ENCODE data around the gene IFNL4. TPM values are rescaled to one million over a fixed set of nuclear protein-coding genes. Genes with fewer than 3 reads are reported as not detected.

The IFNL4 gene
- total and polyA plus RNA-seq, 9 of the 15 experiments (the other 6 are each of a cell fraction or from before 2014, with no cell fraction given), result not detected

GRCh38 chr19:39232708-39233107, 15.9 kb downstream of the IFNL4 start:
- H3K9me1 ChIP-seq (ENCODE audit: control insufficient read depth, insufficient read depth, low read length), result no peaks in the 10 kb centered on the region
- H4K20me1 ChIP-seq (replicated peaks; ENCODE audit: control insufficient read depth, insufficient read depth, low read length), result no peaks in the 10 kb centered on the region
- no peaks in the 10 kb centered on the region for H3K9me3 ChIP-seq (replicated peaks; ENCODE audit: control insufficient read depth, insufficient read depth, low read depth, low read length)
- no TSS peak for BruUV-seq (replicated peaks)
- H3K4me2 ChIP-seq (ENCODE audit: insufficient read depth, low read length), result no peak overlapping the region
- 3% methylated on average over 5 of the region's 5 CpGs for WGBS (ENCODE audit: insufficient coverage, low coverage, missing lambda C conversion rate)
- ATAC-seq (no peak), FAIRE-seq (no peak), DNase-seq (ENCODE audit: extremely low read depth in 1 of 4, low spot score in 3 of 4) (no peak)
- H3K9ac ChIP-seq (ENCODE audit: insufficient read depth in 1 of 2, low read depth in 2 of 2, low read length in 2 of 2), result no peak overlapping the region
- no peak overlapping the region for H2AFZ ChIP-seq (ENCODE audit: low read depth, low read length)
- no peak overlapping the region for H3K27ac ChIP-seq (ENCODE audit: extremely low read depth, low read depth, low read length)
- TF ChIP-seq SMARCC2 (IDR thresholded peaks at IDR 0.05; ENCODE audit: low read depth) (no peak), ETV1 (tag; conservative IDR thresholded peaks at IDR 0.05; ENCODE audit: low read depth) (no peak), ZNF507 (tag; conservative IDR thresholded peaks at IDR 0.05) (no peak), KDM2B (CRISPR knock-in tag; IDR thresholded peaks at IDR 0.05) (no peak), NFE2 (IDR thresholded peaks at IDR 0.05; ENCODE audit: low read depth) (no peak)
- peaks cover 0 to 3% of the 10 kb centered on the region in 2 experiments; a peak in 3 of 5 replicates for H3K4me1 ChIP-seq (replicated peaks in 1 of 2; ENCODE audit: control insufficient read depth in 2 of 2, insufficient read depth in 2 of 2, low read length in 2 of 2)
- intact Hi-C loops (cut with micrococcal nuclease), result no loop called here
- H3K4me3 ChIP-seq, result no peak overlapping the region
- H3K36me3 ChIP-seq (ENCODE audit: control insufficient read depth, insufficient read depth, low read length), result no peaks in the 10 kb centered on the region
- peaks cover 0 to 10% of the 10 kb centered on the region in 2 experiments; a peak in 2 of 5 replicates for H3K27me3 ChIP-seq (ENCODE audit: control insufficient read depth in 2 of 2, insufficient read depth in 2 of 2, low read length in 2 of 2)
- in situ Hi-C loops (cut with MboI), result no loop called here
- CTCF ChIA-PET (ENCODE audit: low intra/inter-chr PET ratio), result no interaction called here
- no peaks in the 10 kb centered on the region for H3K79me2 ChIP-seq (ENCODE audit: control insufficient read depth, insufficient read depth, low read length)
- POLR2A ChIA-PET, result interaction anchor here (0.6 kb wide), 1 partner anchor 18 kb away, joined by 3 read pairs; no protein-coding TSS in a partner anchor

- Histone ChIP-seq H3K27me3 (ENCODE audit: control insufficient read depth in 2 of 2, insufficient read depth in 2 of 2, low read length in 2 of 2) (peaks cover 2 to 12% of the 10 kb centered on the region in 2 experiments; a peak in 4 of 5 replicates), H3K4me1 (replicated peaks in 1 of 2; ENCODE audit: control insufficient read depth in 2 of 2, insufficient read depth in 2 of 2, low read length in 2 of 2) (no peaks in the 10 kb centered on the region; a peak in 1 of 5 replicates), H4K20me1 (replicated peaks; ENCODE audit: control insufficient read depth, insufficient read depth, low read length) (no peaks in the 10 kb centered on the region), H3K4me3 (no peak overlapping the region), H3K9me3 (replicated peaks; ENCODE audit: control insufficient read depth, insufficient read depth, low read depth, low read length) (no peaks in the 10 kb centered on the region), H3K27ac (ENCODE audit: extremely low read depth, low read depth, low read length) (no peak overlapping the region), H3K9ac (ENCODE audit: insufficient read depth in 1 of 2, low read depth in 2 of 2, low read length in 2 of 2) (no peak overlapping the region), H2AFZ (ENCODE audit: low read depth, low read length) (no peak overlapping the region), H3K79me2 (ENCODE audit: control insufficient read depth, insufficient read depth, low read length) (no peaks in the 10 kb centered on the region), H3K4me2 (ENCODE audit: insufficient read depth, low read length) (no peak overlapping the region), H3K9me1 (ENCODE audit: control insufficient read depth, insufficient read depth, low read length) (no peaks in the 10 kb centered on the region), H3K36me3 (ENCODE audit: control insufficient read depth, insufficient read depth, low read length) (no peaks in the 10 kb centered on the region)
- ChIA-PET CTCF (ENCODE audit: low intra/inter-chr PET ratio) (no interaction called here), POLR2A (interaction anchor here (0.6 to 0.7 kb wide), 2 partner anchors 11 to 155 kb away, joined by 3 read pairs; no protein-coding TSS in a partner anchor)
- DNase-seq (ENCODE audit: extremely low read depth in 1 of 4, low spot score in 3 of 4) (no peak), FAIRE-seq (no peak), ATAC-seq (no peak)
- intact Hi-C loops (cut with micrococcal nuclease) (no loop called here), in situ Hi-C loops (cut with MboI) (no loop called here)
- BruUV-seq (replicated peaks), result no TSS peak
- 0% methylated on average over 1 of the region's 2 CpGs for WGBS (ENCODE audit: insufficient coverage, low coverage, missing lambda C conversion rate)
- TF ChIP-seq SRSF1 (IDR thresholded peaks at IDR 0.05; ENCODE audit: low read depth, low read length) (no peak), ZNF764 (CRISPR knock-in tag; IDR thresholded peaks at IDR 0.05; ENCODE audit: low read depth) (no peak), ETV5 (CRISPR knock-in tag; IDR thresholded peaks at IDR 0.05; ENCODE audit: low read depth) (no peak), CREBBP (IDR thresholded peaks at IDR 0.05; ENCODE audit: low read depth, low read length) (no peak), BCOR (IDR thresholded peaks at IDR 0.05) (0 out of 2 replicates have a peak, but pooled peaks have one; percentile 12), RAD21 (CRISPR knock-in tag; conservative IDR thresholded peaks at IDR 0.05 in 1 of 2, IDR thresholded peaks at IDR 0.05 in 1 of 2) (no peak), XRCC4 (IDR thresholded peaks at IDR 0.05; ENCODE audit: extremely low read depth, insufficient read depth, insufficient read length) (no peak), ZNF668 (CRISPR knock-in tag; IDR thresholded peaks at IDR 0.05) (no peak), RBM25 (IDR thresholded peaks at IDR 0.05; ENCODE audit: low read depth, low read length, severe bottlenecking) (peak; percentile 86), TAF15 (IDR thresholded peaks at IDR 0.05; ENCODE audit: low read depth, low read length) (no peak), MITF (IDR thresholded peaks at IDR 0.05) (no peak)
These were observed 18.4 kb downstream of the IFNL4 start for GRCh38 chr19:39230096-39230764.

Measured in K562 (cell line).